H1 (cell line): ENCODE results near the gene LTF.

Experiments used
- POLR2A ChIP-seq, 2 experiments: IDR thresholded peaks; 1 replicate in 1 of 2; 2 replicates in 1 of 2; pipeline ENCODE4 v1.6.1; 2011; ENCODE audit warnings: low read depth in 2 of 2, low read length in 2 of 2, mild to moderate bottlenecking in 2 of 2; ENCODE audit errors: control extremely low read depth in 1 of 2
- TEAD4 ChIP-seq: IDR thresholded peaks from 2 replicates; pipeline ENCODE4 v1.6.1; 2012; ENCODE audit warnings: low read depth, low read length, inconsistent platforms, mixed read lengths
- ZNF274 ChIP-seq: IDR thresholded peaks from 2 replicates; pipeline ENCODE4 v1.7.0; 2012; ENCODE audit warnings: low read length, borderline replicate concordance; ENCODE audit errors: extremely low read depth

DNA sequence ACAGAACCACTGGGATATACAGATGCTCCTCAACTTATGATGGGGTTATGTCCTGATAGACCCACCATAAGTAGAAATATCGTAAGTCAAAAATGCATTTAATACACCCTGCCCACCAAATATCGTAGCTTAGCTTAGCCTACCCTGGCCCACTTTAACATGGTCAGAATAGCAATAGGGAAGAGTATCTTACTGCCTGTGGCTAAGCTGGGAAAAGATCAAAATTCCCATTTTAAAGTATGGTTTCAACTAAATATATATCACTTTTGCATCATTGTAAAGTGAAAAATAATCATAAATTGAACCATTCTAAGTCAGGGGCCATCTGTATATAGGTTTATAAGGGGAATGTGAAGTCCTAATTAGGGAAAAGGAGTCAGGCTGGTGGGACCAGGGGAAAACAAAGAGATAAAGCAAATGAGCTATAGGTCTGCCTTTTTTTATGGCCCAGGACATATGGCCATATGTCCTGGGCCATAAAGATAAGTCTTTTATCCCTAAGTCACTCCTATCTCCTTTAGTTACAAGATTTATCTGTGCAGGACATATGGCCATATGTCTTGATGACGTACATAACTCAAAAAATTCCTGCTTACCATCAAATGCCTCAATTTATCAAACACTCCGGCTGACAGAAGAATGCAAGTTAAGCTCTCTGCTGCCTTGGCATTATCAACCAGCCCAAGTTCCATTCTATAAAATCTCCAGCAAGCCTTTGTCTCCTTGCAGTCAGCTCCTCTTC, 44.3 kb upstream of the LTF start:
- TF ChIP-seq ZNF274 (no peak), TEAD4 (no peak), POLR2A (IDR thresholded peaks at IDR 0.05; ENCODE audit: control extremely low read depth in 1 of 2, low read depth in 2 of 2, low read length in 2 of 2) (no peak)
